Transverse colon (tissue), 4 donors: ENCODE measurements around the gene DBX1.

Experiments
- POLR2AphosphoS5 ChIP-seq, 3 donors: sonication (generic); formaldehyde crosslinking; IDR thresholded peaks; one replicate each; pipeline ENCODE4 v1.6.1; 2016; ENCODE audit warnings: antibody characterized with exemption in 3 of 3
- TF ChIP-seq, protein P1 (sequence below), 5 experiments: fragments of 200-600 bp in 3 of 5; fragments of 450-650 bp in 2 of 5; sonication (generic) in 3 of 5; IDR thresholded peaks; 1 replicate in 2 of 5; 2 replicates in 3 of 5; pipeline ENCODE4 v1.5.1; 2016 to 2017; ENCODE audit warnings: antibody characterized with exemption in 5 of 5, inconsistent platforms in 3 of 5, mild to moderate bottlenecking in 2 of 5, moderate library complexity in 1 of 5

DNA sequence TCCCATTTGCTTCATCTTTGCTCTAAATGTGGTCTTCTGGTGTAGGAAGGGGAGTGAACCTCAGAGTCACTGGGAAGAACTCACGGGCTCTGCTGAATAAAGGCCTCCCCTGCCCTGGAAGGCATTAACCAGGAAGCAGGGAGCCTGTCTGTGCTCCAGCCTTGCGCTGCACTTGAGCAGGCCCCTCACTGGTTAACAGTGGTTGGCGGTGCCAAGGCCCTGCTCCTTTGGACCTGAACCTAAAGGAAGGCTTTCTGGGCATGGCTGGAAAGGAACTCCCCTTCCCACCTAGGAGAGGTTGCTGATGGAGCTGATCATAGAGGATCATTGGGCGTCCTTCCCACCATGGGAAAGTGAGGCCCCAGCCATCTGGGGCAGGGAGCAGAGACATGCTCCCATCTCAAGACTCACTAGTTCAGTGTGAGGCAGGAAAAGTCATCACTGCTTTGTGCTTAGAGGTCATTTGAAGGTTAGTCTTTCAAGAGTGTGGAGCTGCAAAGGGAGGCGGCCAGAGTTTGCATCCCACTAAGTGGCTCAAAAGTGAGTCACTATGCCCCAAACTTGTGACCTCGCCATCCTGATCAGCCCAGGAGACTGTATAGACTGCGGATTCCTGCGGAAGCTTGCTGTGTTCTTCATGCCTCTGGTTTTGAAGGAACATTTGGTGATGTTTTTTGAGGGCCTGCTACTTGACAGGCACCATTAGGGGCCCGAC, 50.4 kb downstream of the DBX1 start:
- TF ChIP-seq, protein P1, sequence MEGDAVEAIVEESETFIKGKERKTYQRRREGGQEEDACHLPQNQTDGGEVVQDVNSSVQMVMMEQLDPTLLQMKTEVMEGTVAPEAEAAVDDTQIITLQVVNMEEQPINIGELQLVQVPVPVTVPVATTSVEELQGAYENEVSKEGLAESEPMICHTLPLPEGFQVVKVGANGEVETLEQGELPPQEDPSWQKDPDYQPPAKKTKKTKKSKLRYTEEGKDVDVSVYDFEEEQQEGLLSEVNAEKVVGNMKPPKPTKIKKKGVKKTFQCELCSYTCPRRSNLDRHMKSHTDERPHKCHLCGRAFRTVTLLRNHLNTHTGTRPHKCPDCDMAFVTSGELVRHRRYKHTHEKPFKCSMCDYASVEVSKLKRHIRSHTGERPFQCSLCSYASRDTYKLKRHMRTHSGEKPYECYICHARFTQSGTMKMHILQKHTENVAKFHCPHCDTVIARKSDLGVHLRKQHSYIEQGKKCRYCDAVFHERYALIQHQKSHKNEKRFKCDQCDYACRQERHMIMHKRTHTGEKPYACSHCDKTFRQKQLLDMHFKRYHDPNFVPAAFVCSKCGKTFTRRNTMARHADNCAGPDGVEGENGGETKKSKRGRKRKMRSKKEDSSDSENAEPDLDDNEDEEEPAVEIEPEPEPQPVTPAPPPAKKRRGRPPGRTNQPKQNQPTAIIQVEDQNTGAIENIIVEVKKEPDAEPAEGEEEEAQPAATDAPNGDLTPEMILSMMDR (IDR thresholded peaks at IDR 0.05): no peak
- no peak for TF ChIP-seq POLR2AphosphoS5 (IDR thresholded peaks at IDR 0.05)
